SIG-M5 treated with dmso at 0.1 percent for 504 hours (cell line): ENCODE results near the gene AMY1B.
"Not testable (repeated sequence)": the region's sequence is repeated elsewhere in the genome, so short reads cannot be mapped to it uniquely, and the experiment has no call there.

Experiments used
- DNase-seq: peaks from one replicate; lab custom pipeline; 2025; ENCODE audit not compliant: unreplicated experiment; lab: John Stamatoyannopoulos, UW

The AMY1B gene

GRCh38 chr1:103696110-103696509 is at the start of gene AMY1B:
AMY1B (minus strand) TSS chr1:103696210; CDS start chr1:103695639, 571 bp downstream.
- not testable (repeated sequence) for DNase-seq

- DNase-seq = not testable (repeated sequence)
Measured at GRCh38 chr1:103745040-103745439, 49.0 kb upstream of the AMY1B start.

GRCh38 chr1:103744449-103744848 is 48.4 kb upstream of the AMY1B start:
- DNase-seq = not testable (repeated sequence)

GRCh38 chr1:103738031-103738430 is 42.0 kb upstream of the AMY1B start:
- DNase-seq = not testable (repeated sequence)

- DNase-seq = not testable (repeated sequence)
Measured at GRCh38 chr1:103735334-103735733, 39.3 kb upstream of the AMY1B start.

- DNase-seq = not testable (repeated sequence)
Measured at GRCh38 chr1:103721473-103721872, 25.5 kb upstream of the AMY1B start.

- DNase-seq = not testable (repeated sequence)
Measured at GRCh38 chr1:103717404-103717803, 21.4 kb upstream of the AMY1B start.

- not testable (repeated sequence) for DNase-seq
Measured at GRCh38 chr1:103710381-103710780, 14.4 kb upstream of the AMY1B start.

GRCh38 chr1:103707670-103708069 is 11.7 kb upstream of the AMY1B start:
- not testable (repeated sequence) for DNase-seq

- not testable (repeated sequence) for DNase-seq
Measured at GRCh38 chr1:103701256-103701655, 5.2 kb upstream of the AMY1B start.

GRCh38 chr1:103700669-103701068 is 4.7 kb upstream of the AMY1B start:
- not testable (repeated sequence) for DNase-seq

- DNase-seq = not testable (repeated sequence)
Measured at GRCh38 chr1:103697430-103697829, 1.4 kb upstream of the AMY1B start.

- not testable (repeated sequence) for DNase-seq
Measured at GRCh38 chr1:103676335-103676734, 19.7 kb downstream of the AMY1B start.

- not testable (repeated sequence) for DNase-seq
Measured at GRCh38 chr1:103655460-103655859, 40.5 kb downstream of the AMY1B start, which contains the start of gene AMY1A. AMY1A (plus strand) TSS chr1:103655760; CDS start chr1:103656331, 571 bp downstream.

- DNase-seq = not testable (repeated sequence)
Measured at GRCh38 chr1:103654133-103654532, 41.9 kb downstream of the AMY1B start.

GRCh38 chr1:103650889-103651288 is 45.1 kb downstream of the AMY1B start:
- DNase-seq = not testable (repeated sequence)

GRCh38 chr1:103650305-103650704 is 45.7 kb downstream of the AMY1B start:
- not testable (repeated sequence) for DNase-seq

GRCh38 chr1:103643908-103644307 is 52.1 kb downstream of the AMY1B start:
- not testable (repeated sequence) for DNase-seq

- DNase-seq = not testable (repeated sequence)
Measured at GRCh38 chr1:103641194-103641593, 54.8 kb downstream of the AMY1B start.
